Activated CD4-positive, alpha-beta T cell treated with anti-CD3 and anti-CD28 coated beads, Interleukin-2, Interleukin-6, amounts not matched to agents 100 ng/mL and 50 ng/mL, durations not matched to agents 16 hours and 8 hours (primary cell): ENCODE results near the gene DOCK9.

Source experiments
- DNase-seq: peaks from one replicate; pipeline ENCODE4 v3.0.0-alpha.2; 2020

The DOCK9 gene, protein sequence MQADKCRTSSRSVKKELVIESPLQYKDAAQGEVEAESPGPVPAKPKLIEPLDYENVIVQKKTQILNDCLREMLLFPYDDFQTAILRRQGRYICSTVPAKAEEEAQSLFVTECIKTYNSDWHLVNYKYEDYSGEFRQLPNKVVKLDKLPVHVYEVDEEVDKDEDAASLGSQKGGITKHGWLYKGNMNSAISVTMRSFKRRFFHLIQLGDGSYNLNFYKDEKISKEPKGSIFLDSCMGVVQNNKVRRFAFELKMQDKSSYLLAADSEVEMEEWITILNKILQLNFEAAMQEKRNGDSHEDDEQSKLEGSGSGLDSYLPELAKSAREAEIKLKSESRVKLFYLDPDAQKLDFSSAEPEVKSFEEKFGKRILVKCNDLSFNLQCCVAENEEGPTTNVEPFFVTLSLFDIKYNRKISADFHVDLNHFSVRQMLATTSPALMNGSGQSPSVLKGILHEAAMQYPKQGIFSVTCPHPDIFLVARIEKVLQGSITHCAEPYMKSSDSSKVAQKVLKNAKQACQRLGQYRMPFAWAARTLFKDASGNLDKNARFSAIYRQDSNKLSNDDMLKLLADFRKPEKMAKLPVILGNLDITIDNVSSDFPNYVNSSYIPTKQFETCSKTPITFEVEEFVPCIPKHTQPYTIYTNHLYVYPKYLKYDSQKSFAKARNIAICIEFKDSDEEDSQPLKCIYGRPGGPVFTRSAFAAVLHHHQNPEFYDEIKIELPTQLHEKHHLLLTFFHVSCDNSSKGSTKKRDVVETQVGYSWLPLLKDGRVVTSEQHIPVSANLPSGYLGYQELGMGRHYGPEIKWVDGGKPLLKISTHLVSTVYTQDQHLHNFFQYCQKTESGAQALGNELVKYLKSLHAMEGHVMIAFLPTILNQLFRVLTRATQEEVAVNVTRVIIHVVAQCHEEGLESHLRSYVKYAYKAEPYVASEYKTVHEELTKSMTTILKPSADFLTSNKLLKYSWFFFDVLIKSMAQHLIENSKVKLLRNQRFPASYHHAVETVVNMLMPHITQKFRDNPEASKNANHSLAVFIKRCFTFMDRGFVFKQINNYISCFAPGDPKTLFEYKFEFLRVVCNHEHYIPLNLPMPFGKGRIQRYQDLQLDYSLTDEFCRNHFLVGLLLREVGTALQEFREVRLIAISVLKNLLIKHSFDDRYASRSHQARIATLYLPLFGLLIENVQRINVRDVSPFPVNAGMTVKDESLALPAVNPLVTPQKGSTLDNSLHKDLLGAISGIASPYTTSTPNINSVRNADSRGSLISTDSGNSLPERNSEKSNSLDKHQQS (N-terminal part only)

DNA sequence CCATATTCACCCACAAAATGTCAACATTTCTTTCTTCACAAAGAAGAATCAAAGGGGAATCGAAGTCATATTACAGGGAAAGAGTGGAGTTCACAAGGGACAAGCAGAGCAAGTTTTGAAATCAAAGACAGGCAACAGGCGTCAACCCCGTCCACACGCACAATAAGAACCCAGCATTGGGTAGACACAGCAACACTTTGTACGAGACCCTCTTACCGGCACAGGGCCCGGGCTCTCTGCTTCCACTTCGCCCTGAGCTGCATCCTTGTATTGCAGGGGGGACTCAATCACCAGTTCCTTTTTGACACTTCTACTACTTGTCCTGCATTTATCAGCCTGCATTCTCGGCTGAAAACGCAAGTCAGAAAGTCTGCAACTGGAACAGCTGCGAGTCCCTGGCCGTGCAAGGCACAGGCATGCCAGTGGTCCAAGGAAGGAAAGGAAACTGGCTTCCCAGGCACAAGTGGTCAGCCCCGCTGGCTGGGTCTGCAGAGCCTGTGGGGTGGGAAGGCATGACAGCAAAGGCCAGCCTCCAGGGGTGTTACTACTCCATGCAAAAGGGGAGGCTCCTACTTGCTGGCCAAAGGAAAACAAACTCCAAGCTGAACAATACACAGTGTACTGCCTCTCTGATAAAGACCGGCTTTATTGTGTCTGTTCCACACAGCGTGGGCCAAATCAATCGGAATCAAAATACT, at the start of gene DOCK9:
TSS of gene DOCK9 (minus strand) at position 497 of the 698 bp plus-strand sequence. CDS start at position 342, 155 bp downstream.
- DNase-seq = no peak

- peak; percentile 73 for DNase-seq
Measured at GRCh38 chr13:99027260-99027659, 49.4 kb upstream of the DOCK9 start.

DNA sequence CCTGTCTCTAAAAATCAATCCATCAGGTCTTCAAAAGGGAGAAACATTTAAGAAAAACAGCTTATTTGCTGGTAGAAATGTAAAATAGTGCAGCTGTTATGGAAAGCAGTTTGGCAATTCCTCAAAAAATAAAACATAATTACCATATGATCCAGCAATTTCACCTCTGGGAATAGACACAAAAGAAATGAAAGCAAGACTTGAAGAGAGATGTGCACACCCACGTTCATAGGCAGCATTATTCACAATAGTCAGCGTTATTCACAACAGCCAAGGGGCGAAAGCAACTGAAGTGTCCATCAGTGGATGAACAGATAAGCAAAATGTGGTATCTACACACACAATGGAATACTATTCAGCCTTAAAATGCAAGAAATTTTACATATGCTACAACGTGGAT, 45.1 kb upstream of the DOCK9 start:
- DNase-seq = no peak

DNA sequence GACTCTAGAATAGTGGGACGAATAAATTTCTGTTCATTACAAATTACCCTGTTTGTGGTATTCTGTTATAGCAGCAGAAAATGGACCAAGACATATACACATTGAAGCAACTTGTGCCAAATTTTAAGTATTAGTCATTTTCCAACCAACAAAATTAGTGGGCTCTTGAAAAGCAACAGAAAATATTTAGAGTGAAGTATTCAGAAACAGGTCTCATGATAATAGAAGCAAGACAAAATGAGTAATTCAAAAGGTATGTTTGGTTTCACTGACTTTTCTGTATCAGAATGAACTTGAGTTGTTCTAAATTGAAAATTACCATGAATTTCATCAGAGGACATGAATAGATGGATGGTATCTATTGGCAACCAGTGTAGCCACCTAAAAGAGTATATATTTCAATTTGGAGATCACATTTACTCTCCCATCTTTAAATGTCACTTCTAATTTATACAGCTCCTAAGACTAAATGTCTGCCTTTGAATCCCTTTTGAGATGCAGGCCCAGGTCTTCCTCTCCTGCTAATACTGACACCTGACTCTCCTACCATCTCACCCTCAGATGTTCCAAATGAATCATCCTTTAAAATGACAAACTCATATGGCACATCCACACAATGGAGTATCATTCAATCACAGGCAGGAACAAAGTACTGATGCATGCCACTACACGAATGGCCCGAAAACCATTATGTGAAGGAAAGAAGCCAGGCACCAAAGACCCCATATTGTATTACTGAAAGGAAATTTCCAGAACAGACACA, 40.7 kb upstream of the DOCK9 start:
- DNase-seq = peak; percentile 23

DNA sequence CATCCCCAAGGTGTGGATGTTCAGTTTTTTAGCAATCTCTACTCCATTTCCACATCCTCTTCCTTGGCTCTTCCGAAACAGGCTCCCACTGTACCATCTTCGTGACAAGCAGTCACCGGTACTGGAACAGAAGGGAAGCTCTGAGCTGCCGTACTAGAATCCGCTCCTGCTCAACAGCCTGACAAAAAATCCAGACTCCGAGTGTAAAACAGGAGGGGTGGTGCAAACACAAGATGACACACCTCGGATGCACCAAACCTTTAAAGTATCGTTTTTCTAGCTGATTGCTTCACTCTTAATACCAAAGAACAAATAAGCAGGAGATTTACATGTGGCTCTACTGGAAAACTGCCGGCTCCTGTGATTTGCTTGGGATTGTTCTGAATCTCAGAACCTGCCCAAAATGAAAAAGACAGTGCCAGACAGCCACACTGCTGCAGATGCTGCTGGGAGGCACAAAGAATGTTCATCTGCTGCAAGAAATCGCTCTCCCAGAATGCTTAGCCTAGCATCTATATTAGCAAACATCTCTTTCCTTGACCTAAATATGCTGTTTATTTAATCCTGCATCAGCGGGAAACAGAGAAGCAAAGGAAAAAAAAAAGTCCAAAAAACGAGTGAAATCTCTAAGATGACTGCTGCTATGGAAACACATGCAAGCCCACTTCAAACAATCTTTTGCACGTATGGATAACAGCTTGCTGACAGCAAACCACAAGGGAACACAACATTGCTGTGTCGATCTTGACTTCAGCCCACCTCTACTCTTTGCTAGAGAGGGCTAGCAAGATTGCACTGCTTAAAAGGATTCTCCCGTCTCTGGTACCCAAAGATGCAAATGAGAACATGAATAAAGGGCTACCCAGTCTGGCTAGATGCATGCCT, 38.0 kb upstream of the DOCK9 start:
- no peak for DNase-seq

DNA sequence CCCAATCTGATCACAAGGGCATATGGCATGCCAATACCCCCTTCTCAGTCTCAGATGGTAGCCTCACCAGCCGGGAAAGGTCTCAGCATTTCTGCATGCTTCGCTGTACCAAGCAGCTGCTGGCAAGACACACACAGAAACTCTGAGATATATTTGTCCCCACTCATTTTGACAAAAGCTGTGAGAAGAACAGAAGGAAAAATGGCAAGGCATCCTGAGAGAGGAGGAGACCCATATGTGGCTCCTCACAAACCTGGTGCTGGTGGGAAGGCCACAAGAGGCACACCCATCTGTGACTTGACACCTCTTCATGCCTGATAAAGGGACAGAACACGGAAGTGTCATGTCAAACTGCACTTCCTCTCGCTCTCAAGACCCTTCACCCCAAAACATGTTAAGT, 36.7 kb upstream of the DOCK9 start:
- no peak for DNase-seq

DNA sequence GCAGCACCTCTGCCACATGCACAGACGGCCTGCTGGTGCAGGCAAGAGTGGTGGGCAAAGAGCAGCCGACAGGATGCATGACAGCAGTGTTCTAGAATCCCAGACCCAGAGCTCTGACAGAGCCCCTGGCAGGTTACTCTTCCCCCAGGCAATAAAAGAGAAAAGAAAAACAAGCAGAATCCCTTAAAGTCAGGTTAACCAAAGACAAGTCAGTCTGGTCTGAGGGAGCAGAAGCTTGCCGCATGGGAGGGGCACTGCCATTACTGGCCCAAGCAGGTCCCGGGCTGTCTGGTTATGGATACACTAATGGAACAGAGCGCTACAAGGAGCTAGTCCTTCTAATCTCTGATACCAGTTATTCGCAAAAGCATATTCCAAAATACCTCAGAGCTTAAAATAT, 36.1 kb upstream of the DOCK9 start:
- DNase-seq = no peak

- DNase-seq = no peak
Measured at GRCh38 chr13:99012539-99012938, 34.7 kb upstream of the DOCK9 start.

GRCh38 chr13:99009987-99010551, 32.2 kb upstream of the DOCK9 start:
- no peak for DNase-seq

- DNase-seq = no peak
Measured at GRCh38 chr13:99008577-99008976, 30.7 kb upstream of the DOCK9 start.

GRCh38 chr13:99007414-99007986, 29.6 kb upstream of the DOCK9 start:
- DNase-seq = no peak

DNA sequence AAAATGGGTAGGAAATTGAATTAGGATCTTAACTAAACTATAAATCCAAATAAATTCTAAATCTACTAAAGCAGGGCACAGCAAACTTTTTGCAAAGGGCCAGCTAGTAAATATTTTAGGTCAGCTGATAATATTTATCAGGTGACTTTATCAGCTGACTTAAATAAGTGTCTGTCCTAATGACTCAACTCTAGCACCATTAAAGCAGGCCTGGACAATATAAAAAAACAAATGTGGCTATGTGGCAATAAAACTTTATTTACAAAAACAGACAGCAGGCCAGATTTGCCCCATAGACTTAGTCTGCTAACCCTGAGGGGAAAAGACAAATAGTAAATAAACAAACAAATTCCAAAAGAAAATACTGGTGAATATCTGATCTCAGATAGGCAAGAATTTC, 27.7 kb upstream of the DOCK9 start:
- no peak for DNase-seq

GRCh38 chr13:99004978-99005377, 27.1 kb upstream of the DOCK9 start:
- DNase-seq = no peak

- no peak for DNase-seq
Measured at GRCh38 chr13:99003851-99004471, 26.1 kb upstream of the DOCK9 start.

GRCh38 chr13:99003186-99003585, 25.3 kb upstream of the DOCK9 start:
- DNase-seq = no peak

GRCh38 chr13:99002172-99002710, 24.4 kb upstream of the DOCK9 start:
- no peak for DNase-seq

GRCh38 chr13:99000137-99000536, 22.3 kb upstream of the DOCK9 start:
- DNase-seq = no peak

DNA sequence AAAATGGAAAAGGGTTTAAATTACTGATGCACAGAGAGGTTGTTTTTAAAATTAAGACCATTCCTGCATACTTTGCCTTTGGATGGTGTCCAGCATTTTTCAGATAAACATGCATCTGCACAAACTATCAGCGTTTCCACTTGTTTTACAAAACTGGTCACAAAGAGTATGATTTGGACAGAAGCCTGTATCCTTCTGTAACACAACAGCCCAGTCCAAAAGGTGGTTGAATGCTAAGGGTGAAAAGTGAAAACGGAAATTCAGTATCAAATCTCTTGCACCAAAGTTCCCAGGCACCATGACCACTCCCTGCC, 21.7 kb upstream of the DOCK9 start:
- DNase-seq = no peak
